Osteoblast (primary cell): ENCODE measurements around the gene LIPM. TPM values are rescaled to one million over a fixed set of nuclear protein-coding genes. Genes with fewer than 3 reads are reported as not detected.

ENCODE experiments used
- DNase-seq: peaks from one replicate; pipeline ENCODE4 v3.0.0; 2011; ENCODE audit warnings: low spot score, mixed read lengths; ENCODE audit not compliant: insufficient read length; ENCODE audit errors: missing footprints
- H2AFZ ChIP-seq: 2 replicates; pipeline ENCODE4 v1.6.0; 2011; ENCODE audit warnings: mild to moderate bottlenecking, low read length
- H3K27ac ChIP-seq: 2 replicates; pipeline ENCODE4 v1.5.1; 2011; ENCODE audit warnings: mild to moderate bottlenecking, low read depth, low read length, moderate library complexity
- H3K27me3 ChIP-seq: 2 replicates; pipeline ENCODE4 v1.6.0; 2012; ENCODE audit warnings: mild to moderate bottlenecking, control low read depth, inconsistent platforms, low read length, moderate library complexity; ENCODE audit not compliant: insufficient read depth
- H3K36me3 ChIP-seq: 2 replicates; pipeline ENCODE4 v1.5.1; 2011; ENCODE audit warnings: mild to moderate bottlenecking, low read length, control low read depth, moderate library complexity; ENCODE audit not compliant: insufficient read depth
- H3K4me1 ChIP-seq: 2 replicates; pipeline ENCODE4 v1.5.1; 2011; ENCODE audit warnings: mild to moderate bottlenecking, low read length, control low read depth, moderate library complexity; ENCODE audit not compliant: insufficient read depth
- H3K4me2 ChIP-seq: 2 replicates; pipeline ENCODE4 v1.6.0; 2011; ENCODE audit warnings: mild to moderate bottlenecking, low read length; ENCODE audit not compliant: insufficient read depth
- H3K4me3 ChIP-seq: fragments of 200-600 bp; sonication (generic); 3 replicates; pipeline ENCODE4 v1.5.1; 2012; ENCODE audit warnings: mild to moderate bottlenecking, low read length, inconsistent platforms; ENCODE audit not compliant: insufficient read depth
- H3K79me2 ChIP-seq: 2 replicates; pipeline ENCODE4 v1.6.0; 2012; ENCODE audit warnings: mild to moderate bottlenecking, low read length, control low read depth, inconsistent platforms; ENCODE audit not compliant: insufficient read depth
- H3K9me3 ChIP-seq: 2 replicates; pipeline ENCODE4 v1.5.1; 2011; ENCODE audit warnings: low read depth, low read length, control low read depth
- H4K20me1 ChIP-seq: 2 replicates; pipeline ENCODE4 v1.6.0; 2012; ENCODE audit warnings: mild to moderate bottlenecking, low read length, control low read depth; ENCODE audit not compliant: insufficient read depth
- total RNA-seq: library from RNA; depleted of rRNA; stranded (reverse); fragments of >200 nt; gene quantifications from 2 replicates; pipeline ENCODE4 v1.2.3, GENCODE V29; 2012
- TF ChIP-seq, protein P1 (sequence below): IDR thresholded peaks from 2 replicates; pipeline ENCODE4 v1.5.1; 2011; ENCODE audit warnings: mild to moderate bottlenecking, low read depth, low read length, moderate library complexity; ENCODE audit errors: extremely low read depth

The LIPM gene
- total RNA-seq, 1 donor: not detected

DNA sequence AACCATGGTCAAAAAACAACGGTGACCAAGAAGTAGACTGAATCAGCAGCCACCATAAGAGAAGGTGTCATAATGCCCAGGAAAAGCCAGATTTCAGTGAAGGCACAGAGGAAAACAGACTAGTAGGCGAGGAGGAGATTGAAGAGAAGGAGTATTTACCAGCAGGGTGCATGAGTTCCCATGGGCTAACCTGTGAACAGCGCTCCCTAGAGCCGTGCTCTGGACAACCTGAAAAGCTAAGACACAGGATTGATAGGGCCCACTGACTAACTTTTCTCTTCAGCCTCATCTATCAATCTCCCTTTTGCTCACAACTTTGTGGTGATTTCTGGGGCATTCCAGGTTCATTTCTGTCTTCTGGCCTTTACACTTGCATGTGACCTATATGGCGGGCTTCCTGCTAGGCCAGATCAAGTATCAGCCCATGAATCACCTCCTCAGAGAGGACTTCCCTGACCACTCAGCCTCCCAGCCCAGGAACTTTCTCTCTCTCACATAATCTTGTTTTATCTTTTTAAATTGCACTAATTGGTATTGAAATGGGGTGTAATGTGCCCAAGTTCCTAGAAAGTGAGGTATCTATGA lies 36.3 kb downstream of the LIPM start:
- Histone ChIP-seq H3K27ac (no peak overlapping the region), H4K20me1 (no peaks in the 10 kb centered on the region), H3K79me2 (no peaks in the 10 kb centered on the region), H3K36me3 (no peaks in the 10 kb centered on the region), H3K9me3 (no peaks in the 10 kb centered on the region), H3K4me3 (no peak overlapping the region), H2AFZ (no peak overlapping the region), H3K27me3 (no peaks in the 10 kb centered on the region), H3K4me2 (no peak overlapping the region), H3K4me1 (no peaks in the 10 kb centered on the region)
- TF ChIP-seq, protein P1, sequence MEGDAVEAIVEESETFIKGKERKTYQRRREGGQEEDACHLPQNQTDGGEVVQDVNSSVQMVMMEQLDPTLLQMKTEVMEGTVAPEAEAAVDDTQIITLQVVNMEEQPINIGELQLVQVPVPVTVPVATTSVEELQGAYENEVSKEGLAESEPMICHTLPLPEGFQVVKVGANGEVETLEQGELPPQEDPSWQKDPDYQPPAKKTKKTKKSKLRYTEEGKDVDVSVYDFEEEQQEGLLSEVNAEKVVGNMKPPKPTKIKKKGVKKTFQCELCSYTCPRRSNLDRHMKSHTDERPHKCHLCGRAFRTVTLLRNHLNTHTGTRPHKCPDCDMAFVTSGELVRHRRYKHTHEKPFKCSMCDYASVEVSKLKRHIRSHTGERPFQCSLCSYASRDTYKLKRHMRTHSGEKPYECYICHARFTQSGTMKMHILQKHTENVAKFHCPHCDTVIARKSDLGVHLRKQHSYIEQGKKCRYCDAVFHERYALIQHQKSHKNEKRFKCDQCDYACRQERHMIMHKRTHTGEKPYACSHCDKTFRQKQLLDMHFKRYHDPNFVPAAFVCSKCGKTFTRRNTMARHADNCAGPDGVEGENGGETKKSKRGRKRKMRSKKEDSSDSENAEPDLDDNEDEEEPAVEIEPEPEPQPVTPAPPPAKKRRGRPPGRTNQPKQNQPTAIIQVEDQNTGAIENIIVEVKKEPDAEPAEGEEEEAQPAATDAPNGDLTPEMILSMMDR: no peak
- no peak for DNase-seq

DNA sequence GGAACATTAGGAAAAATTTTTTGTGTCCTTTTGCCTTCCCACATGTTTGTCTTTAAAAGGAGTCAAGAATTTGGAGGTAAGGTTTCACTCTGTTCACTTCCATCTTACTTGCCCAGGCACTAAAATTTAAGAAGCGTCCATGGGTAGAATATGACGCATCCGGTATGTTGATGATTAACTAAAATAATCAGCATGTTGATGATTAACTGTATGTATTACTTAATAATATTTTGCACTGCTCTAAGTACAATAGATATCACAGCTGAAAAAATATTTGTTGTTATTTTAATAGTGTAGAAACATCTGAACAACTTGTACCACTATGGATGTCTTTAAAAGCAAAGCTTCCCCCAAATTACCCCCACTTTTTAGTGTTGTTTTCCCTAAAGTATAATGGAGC lies 37.6 kb downstream of the LIPM start:
- Histone ChIP-seq H3K4me2 (no peak overlapping the region), H4K20me1 (no peaks in the 10 kb centered on the region), H3K27ac (no peak overlapping the region), H2AFZ (no peak overlapping the region), H3K79me2 (no peaks in the 10 kb centered on the region), H3K36me3 (no peaks in the 10 kb centered on the region), H3K27me3 (no peaks in the 10 kb centered on the region), H3K9me3 (no peaks in the 10 kb centered on the region), H3K4me3 (no peak overlapping the region), H3K4me1 (no peaks in the 10 kb centered on the region)
- TF ChIP-seq, protein P1: no peak
- no peak for DNase-seq

DNA sequence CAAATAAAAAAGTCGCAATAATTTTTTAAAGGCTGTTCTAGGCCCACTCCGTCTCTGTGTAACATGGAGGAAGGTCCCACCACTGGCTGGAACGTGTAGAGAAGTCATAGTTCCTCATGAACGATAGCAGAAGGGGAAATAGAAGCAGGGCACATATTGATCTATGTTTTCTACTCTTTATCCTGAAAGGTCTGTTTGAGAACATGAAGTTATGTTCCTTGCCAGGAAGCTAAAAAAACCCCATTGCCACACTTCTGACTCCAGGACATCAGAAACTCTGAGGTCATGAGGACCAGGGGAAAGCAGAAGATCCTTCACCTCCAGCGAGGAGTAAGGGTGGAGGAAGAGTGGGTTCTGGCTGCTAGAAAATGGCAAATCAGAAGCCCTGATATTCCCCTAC lies 38.4 kb downstream of the LIPM start:
- TF ChIP-seq, protein P1: no peak
- H3K79me2 ChIP-seq: no peaks in the 10 kb centered on the region
- no peaks in the 10 kb centered on the region for H3K4me1 ChIP-seq
- peak overlapping the region; percentile 34 for H2AFZ ChIP-seq
- H3K9me3 ChIP-seq: no peaks in the 10 kb centered on the region
- no peaks in the 10 kb centered on the region for H3K36me3 ChIP-seq
- no peaks in the 10 kb centered on the region for H3K27me3 ChIP-seq
- DNase-seq: no peak
- no peaks in the 10 kb centered on the region for H4K20me1 ChIP-seq
- no peak overlapping the region for H3K4me2 ChIP-seq
- no peak overlapping the region for H3K4me3 ChIP-seq
- H3K27ac ChIP-seq: no peak overlapping the region

DNA sequence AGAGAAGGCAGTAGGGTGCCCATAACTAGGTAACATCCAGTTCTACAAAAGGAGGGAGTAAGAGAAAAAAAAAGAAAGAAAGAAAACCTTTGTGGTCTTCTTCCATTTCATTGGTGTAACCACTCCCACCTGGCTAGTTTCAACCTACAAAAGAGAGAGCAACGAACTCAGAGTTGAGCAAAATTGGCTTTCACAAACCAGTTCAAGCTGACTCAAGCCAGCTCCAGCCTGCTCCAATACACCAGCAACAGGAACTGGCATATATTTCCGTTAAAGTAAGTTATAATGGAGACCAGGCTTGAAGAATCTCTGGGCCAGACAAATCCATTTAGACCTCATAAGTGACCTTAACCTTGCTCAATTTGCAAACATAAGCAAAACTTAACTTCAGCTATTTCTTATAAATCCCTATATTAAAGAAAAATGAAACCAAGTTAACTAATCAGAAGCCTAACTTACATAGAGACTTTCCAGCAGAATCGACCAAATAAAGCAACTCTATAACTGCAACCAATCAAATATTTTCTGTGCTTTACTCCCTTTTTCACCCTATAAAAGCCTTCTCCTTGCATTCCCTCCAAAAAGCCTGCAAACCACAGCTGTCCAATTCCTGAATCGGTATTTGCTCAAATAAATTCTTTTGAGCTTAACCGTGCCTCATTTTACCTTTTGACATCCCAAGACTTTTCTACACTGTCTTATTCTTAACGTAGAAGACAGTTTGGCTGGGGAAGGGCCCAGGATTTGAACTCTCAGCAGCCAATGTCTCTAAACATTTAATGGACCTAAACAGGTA lies 39.0 kb downstream of the LIPM start:
- no peak for DNase-seq
- no peak overlapping the region for H3K4me3 ChIP-seq

More for the DNA sequence above, 39.0 kb downstream of the LIPM start:
- Histone ChIP-seq H4K20me1 (no peaks in the 10 kb centered on the region), H3K9me3 (no peaks in the 10 kb centered on the region), H3K27ac (no peak overlapping the region), H3K36me3 (no peaks in the 10 kb centered on the region), H3K27me3 (no peaks in the 10 kb centered on the region), H2AFZ (peak overlapping the region; percentile 34), H3K4me1 (no peaks in the 10 kb centered on the region), H3K4me2 (no peak overlapping the region), H3K79me2 (no peaks in the 10 kb centered on the region)
- TF ChIP-seq, protein P1: no peak
